22Rv1 (cell line): ENCODE data around the gene NPY4R2.
"Not testable (repeated sequence)": the region's sequence is repeated elsewhere in the genome, so short reads cannot be mapped to it uniquely, and the experiment has no call there.

Experiments
- CTCF ChIP-seq: fragments of 450-650 bp; IDR thresholded peaks from 2 replicates; pipeline ENCODE4 v1.5.1; 2017; ENCODE audit warnings: mild to moderate bottlenecking
- ZFX ChIP-seq: fragments of 450-650 bp; IDR thresholded peaks from 2 replicates; pipeline ENCODE4 v1.6.1; 2017; ENCODE audit warnings: antibody characterized with exemption, borderline replicate concordance

- TF ChIP-seq CTCF, ZFX: not testable (repeated sequence)
Measured at GRCh38 chr10:47957158-47957557, 38.7 kb downstream of the NPY4R2 start.
